ENCODE data around the gene SNRPA1. TPM values are rescaled to one million over a fixed set of nuclear protein-coding genes. Genes with fewer than 3 reads are reported as not detected.
A peak's percentile ranks its signal among the peaks of the same experiment; 100 is the strongest.

The SNRPA1 gene
- total RNA-seq, 1 donor from 2014 or later = 22.2 TPM

DNA sequence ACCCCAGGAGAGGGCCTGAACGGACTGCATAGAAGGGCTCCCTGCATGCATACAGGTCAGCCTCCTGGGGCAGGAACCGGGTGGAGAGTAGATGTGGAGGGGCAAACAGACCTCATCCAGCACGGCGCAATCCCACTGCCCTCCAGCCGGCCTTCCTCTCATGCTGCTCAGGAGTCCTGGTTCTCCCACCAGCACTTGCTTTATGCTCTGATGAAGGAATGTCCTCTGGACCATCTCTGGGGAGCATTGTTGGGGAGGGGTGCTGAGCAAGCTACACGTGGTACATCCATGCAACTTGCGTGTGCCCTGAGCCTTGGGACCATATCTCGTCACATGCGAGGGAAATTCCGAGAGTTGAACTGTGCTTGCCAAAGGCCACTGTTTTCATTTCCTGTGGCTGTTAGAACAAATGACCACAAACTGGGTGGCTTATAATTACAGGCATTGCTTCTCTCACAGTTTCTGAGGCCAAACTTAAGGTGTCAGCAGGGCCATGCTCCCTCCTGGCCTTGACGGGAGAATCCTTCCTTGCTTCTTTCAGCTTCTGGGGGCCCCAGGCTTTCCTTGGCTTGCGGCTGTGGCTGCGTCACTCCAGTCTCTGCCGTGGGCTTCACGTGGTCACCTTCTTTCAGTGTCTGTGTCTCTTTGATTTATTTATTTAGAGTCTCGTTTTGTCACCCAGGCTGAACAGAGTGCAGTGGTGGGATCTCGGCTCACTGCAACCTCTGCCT is 30.0 kb downstream of the SNRPA1 start:
- no peak for DNase-seq (ENCODE audit: low spot score)

DNA sequence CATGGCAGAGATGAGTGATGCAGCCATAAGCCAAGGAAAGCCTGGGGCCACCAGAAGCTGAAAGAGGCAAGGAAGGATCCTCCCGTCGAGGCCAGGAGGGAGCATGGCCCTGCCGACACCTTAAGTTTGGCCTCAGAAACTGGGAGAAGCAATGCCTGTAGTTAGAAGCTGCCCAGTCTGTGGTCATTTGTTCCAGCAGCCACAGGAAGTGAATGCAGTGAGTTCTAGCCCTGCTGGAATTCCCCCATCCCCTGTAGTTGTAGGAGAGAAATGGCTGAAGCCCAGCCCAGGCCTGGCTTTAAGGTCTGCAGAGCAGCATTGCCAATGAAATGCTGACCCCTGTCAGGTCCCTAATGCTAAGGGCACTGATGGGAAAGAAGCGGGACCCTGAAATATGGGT is 31.0 kb downstream of the SNRPA1 start:
- ATAC-seq (no peak), DNase-seq (ENCODE audit: low spot score) (no peak)

More for the DNA sequence above, 30.0 kb downstream of the SNRPA1 start:
- no peak for ATAC-seq

DNA sequence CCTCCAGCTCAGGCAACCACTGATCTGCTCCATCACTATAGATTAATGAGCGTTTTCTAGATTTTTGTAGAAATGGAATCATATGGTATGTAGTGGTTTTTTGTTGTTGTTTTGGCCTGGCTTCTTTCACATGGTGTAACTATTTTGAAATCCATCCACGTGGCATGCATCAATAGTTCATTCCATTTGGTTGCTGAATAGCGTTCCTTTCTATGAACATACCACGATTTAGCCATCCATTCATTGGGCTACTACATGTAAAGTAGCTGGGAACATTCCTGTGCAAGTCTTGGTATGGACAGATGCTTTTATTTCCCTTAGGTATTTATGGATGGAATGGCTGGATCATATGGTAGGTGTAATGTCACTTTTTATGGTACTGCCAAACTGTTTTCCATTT is 32.5 kb downstream of the SNRPA1 start:
- DNase-seq (ENCODE audit: low spot score) = no peak
- no peak for ATAC-seq

GRCh38 chr15:101258238-101259144 is 36.6 kb downstream of the SNRPA1 start:
- ATAC-seq (peak; percentile 92), DNase-seq (ENCODE audit: low spot score) (peak; percentile 59)

GRCh38 chr15:101256757-101257156 is 38.3 kb downstream of the SNRPA1 start:
- ATAC-seq (no peak), DNase-seq (ENCODE audit: low spot score) (no peak)

- DNase-seq (ENCODE audit: low spot score) (no peak), ATAC-seq (no peak)
Observed at GRCh38 chr15:101255615-101256241, 39.3 kb downstream of the SNRPA1 start.

DNA sequence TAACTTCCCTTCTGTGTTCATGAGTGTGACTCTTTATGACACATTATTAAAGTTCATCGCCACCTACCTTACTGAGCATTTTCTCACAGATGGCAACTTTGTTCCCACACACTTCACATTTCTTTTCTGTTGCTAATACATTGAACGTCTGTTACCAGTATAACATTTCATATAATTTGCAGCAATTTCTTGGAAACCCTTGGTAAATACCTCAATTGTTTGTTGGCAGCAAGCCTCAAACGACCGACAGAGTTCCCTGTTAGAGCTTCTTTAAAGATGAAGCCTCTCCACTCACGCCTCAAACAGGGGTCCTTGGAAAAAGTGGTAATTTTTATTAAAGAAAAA is 40.0 kb downstream of the SNRPA1 start:
- ATAC-seq (no peak), DNase-seq (ENCODE audit: low spot score) (no peak)

DNA sequence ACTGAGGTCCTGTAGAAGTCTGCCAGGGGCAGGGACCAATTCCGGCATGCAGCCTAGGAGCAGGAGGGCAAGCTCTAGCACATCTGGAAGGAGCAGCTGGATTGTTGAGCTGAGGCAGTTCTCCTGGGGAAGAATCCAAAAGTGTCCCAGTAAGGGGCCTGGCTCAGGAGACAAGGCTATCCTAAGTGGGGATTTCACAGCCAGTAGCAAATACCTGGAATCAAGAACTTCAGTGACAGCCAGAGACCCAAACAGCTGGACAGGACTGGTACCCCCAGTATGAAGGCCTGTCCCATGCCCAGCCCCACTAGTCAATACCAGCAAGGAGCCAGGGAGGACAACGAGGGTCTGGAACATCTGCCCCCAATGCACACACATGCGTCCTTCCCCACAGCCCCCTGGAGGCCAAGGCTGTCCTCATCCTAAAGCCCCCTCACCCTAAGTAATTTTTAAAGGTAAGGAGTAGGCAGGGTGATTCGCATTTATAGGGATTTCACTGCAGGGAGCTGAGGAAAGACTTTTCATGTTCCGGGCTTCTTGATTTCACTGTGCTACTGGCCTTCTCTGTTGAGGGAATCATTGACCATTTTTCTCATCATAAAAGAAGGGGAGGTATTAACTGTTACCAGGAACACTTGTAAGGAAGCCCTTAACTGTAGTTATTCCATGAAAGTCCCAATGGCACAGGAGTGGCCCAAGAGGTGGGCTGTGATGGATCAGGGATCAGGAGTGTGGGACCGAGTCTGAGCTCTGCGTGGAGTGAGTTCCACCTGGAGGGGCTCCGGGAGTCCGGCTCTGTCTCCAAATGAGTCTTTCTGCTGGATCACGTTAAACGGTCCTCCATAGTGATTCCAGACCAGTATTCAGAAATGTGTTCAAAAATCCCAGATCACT is 40.6 kb downstream of the SNRPA1 start:
- no peak for DNase-seq (ENCODE audit: low spot score)
- no peak for ATAC-seq

DNA sequence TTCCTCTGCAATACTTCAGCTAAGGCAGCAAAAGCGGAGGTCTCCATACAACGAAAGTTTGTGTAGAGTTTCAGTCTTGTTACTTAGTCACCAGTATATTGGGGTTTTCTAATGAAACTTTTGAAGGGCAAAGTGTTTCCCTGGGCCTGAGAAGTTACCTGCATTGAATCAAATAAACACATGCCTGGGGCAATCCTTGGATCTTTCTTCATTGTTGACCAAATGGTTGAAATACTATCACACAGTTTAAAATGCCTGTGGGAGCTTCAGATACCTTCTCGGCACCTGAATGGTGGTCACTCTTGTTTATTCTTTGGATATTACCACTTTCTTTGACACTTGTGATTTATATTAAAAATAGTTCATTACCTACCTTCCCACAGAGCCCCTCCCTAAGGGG is 42.2 kb downstream of the SNRPA1 start:
- no peak for ATAC-seq
- DNase-seq (ENCODE audit: low spot score) = no peak

- DNase-seq (ENCODE audit: low spot score) (peak; percentile 93), ATAC-seq (peak; percentile 87)
Observed at GRCh38 chr15:101251830-101252820, 42.9 kb downstream of the SNRPA1 start, which contains the start of gene CHSY1. Gene CHSY1 (minus strand): TSS chr15:101252048. CDS start chr15:101251456, 592 bp downstream.

- DNase-seq (ENCODE audit: low spot score) (peak; percentile 57), ATAC-seq (peak; percentile 75)
Observed at GRCh38 chr15:101250873-101251829, 43.9 kb downstream of the SNRPA1 start.

DNA sequence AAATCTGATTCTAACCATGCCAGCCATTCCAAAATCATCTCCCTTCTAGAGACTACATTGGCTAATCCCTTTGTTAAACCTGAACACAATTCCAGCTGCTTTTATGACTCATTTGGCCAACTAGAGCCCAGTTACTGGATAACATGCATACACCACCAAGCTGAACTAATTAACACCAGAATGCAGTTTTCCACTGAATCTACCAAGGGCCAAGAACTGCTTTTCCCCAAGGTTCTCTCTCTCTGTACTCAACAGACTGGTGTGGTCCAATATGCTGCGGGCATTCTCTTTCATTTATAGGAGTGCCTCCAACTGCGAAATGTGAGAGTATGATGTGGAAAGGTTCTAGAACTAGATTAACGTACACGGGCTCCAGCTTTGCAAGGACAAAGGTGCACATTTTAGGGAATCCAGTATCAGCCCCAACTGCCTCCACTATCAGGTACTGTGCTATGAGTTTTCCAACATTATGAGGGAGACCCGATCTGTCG is 44.7 kb downstream of the SNRPA1 start:
- ATAC-seq (no peak), DNase-seq (ENCODE audit: low spot score) (no peak)

DNA sequence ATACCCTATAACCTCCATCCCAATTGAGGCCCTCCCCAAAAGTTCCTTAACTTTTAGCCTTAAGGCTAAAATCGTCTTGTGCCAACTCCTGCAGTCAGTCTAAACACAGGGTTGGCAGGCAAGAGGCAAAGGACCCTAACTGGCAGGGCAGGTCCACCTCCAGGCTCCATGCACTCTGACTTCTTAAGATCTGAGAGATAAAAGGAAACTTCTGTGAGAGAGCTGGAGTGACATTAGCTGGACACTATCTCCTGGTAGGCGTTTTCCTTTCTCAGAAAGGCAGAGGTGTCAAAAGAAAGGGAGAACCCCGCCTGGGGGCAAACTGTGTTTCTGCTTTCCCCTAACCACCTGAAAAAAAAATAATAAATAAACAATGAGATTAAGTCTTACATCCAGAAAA is 46.8 kb downstream of the SNRPA1 start:
- ATAC-seq (no peak), DNase-seq (ENCODE audit: low spot score) (no peak)

GRCh38 chr15:101246824-101247745 is 48.0 kb downstream of the SNRPA1 start:
- DNase-seq (ENCODE audit: low spot score) (peak; percentile 23), ATAC-seq (no peak)

DNA sequence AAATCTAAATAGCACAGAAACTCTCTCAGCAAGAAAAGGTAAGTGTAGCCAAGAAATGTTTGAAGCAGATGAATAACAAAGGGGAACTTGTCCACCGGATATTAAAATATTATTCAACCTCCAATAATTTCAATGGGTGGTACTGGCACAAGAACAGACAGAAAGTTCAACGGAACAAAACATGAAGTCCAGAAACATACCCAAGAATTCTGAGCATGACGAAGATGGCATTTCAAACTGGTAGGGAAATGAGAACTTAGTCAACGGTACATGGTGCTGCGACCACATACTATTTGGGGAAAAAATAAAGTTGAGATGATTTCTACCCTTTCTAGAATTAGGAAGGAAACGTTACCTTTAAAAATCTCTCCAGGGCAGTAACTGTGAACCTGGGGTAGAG is 48.7 kb downstream of the SNRPA1 start:
- DNase-seq (ENCODE audit: low spot score) (no peak), ATAC-seq (no peak)

- DNase-seq (ENCODE audit: low spot score) (peak; percentile 35), ATAC-seq (no peak)
Observed at GRCh38 chr15:101244889-101245668, 50.0 kb downstream of the SNRPA1 start.

Data from left lobe of liver (tissue), 2 donors.